Pancreas (tissue), 10 donors: Measurements from ENCODE around the gene CHGA. TPM values are rescaled to one million over a fixed set of nuclear protein-coding genes. Genes with fewer than 3 reads are reported as not detected.

ENCODE experiments used
- ATAC-seq, 4 donors: fragments of 200-7000 bp; cut with Tn5 transposase; one replicate each; pipeline versions ENCODE4 v1.8.0 to v1.9.1; 2020; ENCODE audit warnings: mild to moderate bottlenecking in 4 of 4, moderate library complexity in 4 of 4
- DNase-seq, 6 donors: peaks; one replicate each; pipeline ENCODE4 v3.0.0-alpha.2; 2020
- FAIRE-seq: peaks from 2 replicates; lab custom pipeline; 2012; peaks lifted over from hg19 to GRCh38; lab: Jason Lieb, UNC
- H3K27ac ChIP-seq, 4 donors: fragments of 200-600 bp; sonication (generic); 1 replicate in 3 of 4; 2 replicates in 1 of 4; pipeline versions ENCODE4 v1.5.0 to v1.8.0; 2020
- H3K27me3 ChIP-seq, 4 donors: fragments of 200-600 bp; one replicate each; pipeline ENCODE4 v1.8.0; 2021
- H3K36me3 ChIP-seq, 3 donors: fragments of 200-600 bp; sonication (generic) in 1 of 3; one replicate each; pipeline versions ENCODE4 v1.5.0 to v1.8.0; 2020 to 2021
- H3K4me1 ChIP-seq, 3 donors: fragments of 200-600 bp; one replicate each; pipeline ENCODE4 v1.8.0; 2021
- H3K4me3 ChIP-seq, 4 donors: fragments of 200-600 bp; sonication (generic) in 2 of 4; one replicate each; pipeline versions ENCODE4 v1.5.0 to v1.8.0; 2020 to 2021
- H3K9me3 ChIP-seq, 4 donors: fragments of 200-600 bp; one replicate each; pipeline ENCODE4 v1.8.0; 2021
- CTCF ChIP-seq, 4 donors: fragments of 200-600 bp; sonication (generic) in 3 of 4; IDR thresholded peaks; one replicate each; pipeline versions ENCODE4 v1.5.0 to v1.8.0; 2021; ENCODE audit warnings: antibody characterized with exemption in 4 of 4
- WGBS, 2 donors: extraction: QIAGEN DNeasy Blood & Tissue Kit; methylation state at CpG; one replicate each; pipeline ENCODE4 v1.1.7; 2013; 5-methylcytosine and 5-hydroxymethylcytosine counted together
- intact Hi-C, 3 donors: fragments of 100-400 bp; cut with DNase I; formaldehyde crosslinking; loops; one replicate each; pipeline versions ENCODE4 v1.11.1 to v1.14.2; 2022
- polyA plus RNA-seq, 2 donors: library from polyadenylated mRNA; stranded (reverse); fragments of 200-250 nt; gene quantifications; one replicate each; pipeline ENCODE4 v1.2.3, GENCODE V29; 2013
- total RNA-seq, 6 donors: library from RNA; stranded (reverse); fragmentation: NEBNext Ultra II Directional in 4 of 6; extraction: Animal tissue kit (Norgen Biotek cat#: 25700) in 4 of 6; gene quantifications; one replicate each; pipeline versions ENCODE4 v1.2.1 to v1.2.4, GENCODE V29; 2021 to 2023
- donor health status: healthy with polysubstance abuse.
- donor health status: DM: no; HTN: no; CAD: no; lungs with moderate emphysema.
- donor health status: DM: no; HTN: no; CAD: no.
- donor health status: control.
- donor health status: control.
- donor health status: Bipolar disorder and iron deficiency.
- donor health status: DM: yes; HTN: yes; CAD: no.
- donor health status: DM: no; HTN: no; CAD: no.
- donor health status: DM: no; HTN: no; CAD: no.
- donor health status: DM: yes; HTN: yes; CAD: no.

CHGA gene
- total and polyA plus RNA-seq, 8 donors = 30.3 to 1,505 (median 112) TPM

- WGBS, 2 donors = 73 to 75% methylated on average over 12 of the region's 12 CpGs
- no peaks in the 10 kb centered on the region for H3K27me3 ChIP-seq
- no peaks in the 10 kb centered on the region for H3K9me3 ChIP-seq
- no peaks in the 10 kb centered on the region for H3K36me3 ChIP-seq
- peak in 2 of 6 donors; percentile 10 to 49 for DNase-seq
- TF ChIP-seq CTCF (IDR thresholded peaks at IDR 0.05) = no peak
- FAIRE-seq = no peak
- intact Hi-C loops = no loop called here
- H3K27ac ChIP-seq = peak overlapping the region in 3 of 4 donors; percentile 14 to 52 (median 27)
- peak; percentile 51 to 72 (median 55) for ATAC-seq
- no peak overlapping the region for H3K4me3 ChIP-seq
- peaks cover 0 to 7% (median 7%) of the 10 kb centered on the region in 3 donors for H3K4me1 ChIP-seq
Measured at GRCh38 chr14:92964124-92965109, 41.5 kb downstream of the CHGA start.

DNA sequence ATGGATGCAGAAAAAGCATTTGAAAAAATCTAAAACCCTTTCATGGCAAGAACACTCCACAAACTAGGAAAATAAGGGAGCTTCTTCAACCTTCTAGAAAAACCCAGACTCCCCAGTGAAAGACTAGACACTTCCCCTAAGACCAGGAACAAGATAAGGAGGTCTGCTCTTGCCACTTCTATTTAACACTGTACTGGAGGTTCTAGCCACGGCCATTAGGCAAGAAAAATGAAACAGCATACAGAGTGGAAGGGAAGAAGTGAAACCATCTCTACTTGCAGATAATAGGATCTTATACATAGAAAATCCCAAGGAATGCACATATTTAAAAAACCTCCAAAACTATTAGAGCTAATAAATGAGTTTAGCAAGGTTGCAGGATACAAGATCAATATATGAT lies 42.3 kb downstream of the CHGA start:
- no peak for FAIRE-seq
- no peak for ATAC-seq
- peaks cover 0 to 7% (median 7%) of the 10 kb centered on the region in 3 donors for H3K4me1 ChIP-seq

DNA sequence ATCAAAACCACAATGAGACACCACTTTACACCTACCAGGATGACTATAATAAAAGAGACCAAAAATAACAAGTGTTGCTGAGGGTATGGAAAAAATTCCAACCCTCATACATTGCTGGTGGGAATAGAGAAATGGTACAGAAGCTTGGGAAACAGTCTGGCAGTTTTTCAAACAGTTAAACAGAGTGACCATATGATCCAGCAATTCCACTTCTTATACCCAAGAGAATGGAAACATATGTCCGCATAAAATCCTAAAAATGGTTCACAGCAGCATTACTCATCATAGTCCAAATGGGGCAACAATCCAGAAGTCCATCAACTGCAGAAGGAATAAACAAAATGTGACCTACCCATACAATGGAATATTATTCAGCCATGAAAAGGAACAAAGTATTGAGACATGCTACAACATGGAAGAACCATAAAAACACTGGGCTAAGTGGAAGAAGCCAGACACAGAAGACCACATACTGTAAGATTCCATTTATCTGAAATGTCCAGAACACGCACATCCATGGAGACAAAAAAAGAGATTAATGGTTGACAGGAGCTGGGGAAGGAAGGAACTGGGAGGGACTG lies 44.5 kb downstream of the CHGA start:
- DNase-seq = no peak
- no peak for TF ChIP-seq CTCF (IDR thresholded peaks at IDR 0.05)
- FAIRE-seq = no peak
- WGBS, 2 donors = 95 to 97% methylated on average over 2 of the region's 2 CpGs
- Histone ChIP-seq H3K4me1 (peaks cover 0 to 7% (median 7%) of the 10 kb centered on the region in 3 donors), H3K36me3 (no peaks in the 10 kb centered on the region), H3K9me3 (no peaks in the 10 kb centered on the region), H3K27ac (no peak overlapping the region), H3K4me3 (no peak overlapping the region), H3K27me3 (no peaks in the 10 kb centered on the region)
- ATAC-seq = no peak
- intact Hi-C loops = no loop called here

More for the DNA sequence above, 42.3 kb downstream of the CHGA start:
- 94 to 100% methylated on average over 1 of the region's 1 CpG for WGBS, 2 donors
- no peaks in the 10 kb centered on the region for H3K36me3 ChIP-seq
- no peak overlapping the region for H3K4me3 ChIP-seq
- no peaks in the 10 kb centered on the region for H3K9me3 ChIP-seq
- H3K27me3 ChIP-seq = no peaks in the 10 kb centered on the region
- no peak for DNase-seq
- peak overlapping the region in 1 of 4 donors; percentile 35 for H3K27ac ChIP-seq
- no peak for TF ChIP-seq CTCF (IDR thresholded peaks at IDR 0.05)
- intact Hi-C loops = no loop called here

- DNase-seq (peak in 2 of 6 donors; percentile 3 to 36), ATAC-seq (no peak), FAIRE-seq (no peak)
- WGBS, 2 donors = 94 to 96% methylated on average over 14 of the region's 14 CpGs
- H3K4me1 ChIP-seq = peaks cover 0 to 7% (median 7%) of the 10 kb centered on the region in 3 donors
- H3K27me3 ChIP-seq = no peaks in the 10 kb centered on the region
- H3K9me3 ChIP-seq = no peaks in the 10 kb centered on the region
- intact Hi-C loops = no loop called here
- no peaks in the 10 kb centered on the region for H3K36me3 ChIP-seq
- TF ChIP-seq CTCF (IDR thresholded peaks at IDR 0.05) = no peak
- H3K4me3 ChIP-seq = no peak overlapping the region
- no peak overlapping the region for H3K27ac ChIP-seq
Measured at GRCh38 chr14:92968291-92969020, 45.5 kb downstream of the CHGA start.
